Mononuclear cell (primary cell): ENCODE measurements around the gene ANKRD55. TPM values are rescaled to one million over a fixed set of nuclear protein-coding genes. Genes with fewer than 3 reads are reported as not detected.

Experiments
- H3K27me3 ChIP-seq: 2 replicates; pipeline ENCODE4 v1.6.0; 2011; ENCODE audit warnings: low read length, control low read depth; ENCODE audit not compliant: insufficient read depth
- H3K4me1 ChIP-seq: 2 replicates; pipeline ENCODE4 v1.5.1; 2011; ENCODE audit warnings: mild to moderate bottlenecking, low read length, control low read depth; ENCODE audit not compliant: insufficient read depth
- H3K4me3 ChIP-seq: 2 replicates; pipeline ENCODE4 v1.5.1; 2011; ENCODE audit warnings: mild to moderate bottlenecking, low read length, moderate library complexity
- H3K9me3 ChIP-seq: 2 replicates; pipeline ENCODE4 v1.5.1; 2011; ENCODE audit warnings: low read depth, mild to moderate bottlenecking, control low read depth, low read length
- total RNA-seq: library from RNA; depleted of rRNA; stranded (reverse); fragments of >200 nt; gene quantifications from one replicate; pipeline ENCODE4 v1.2.3, GENCODE V29; 2012

ANKRD55 gene
- total RNA-seq, 1 donor, result 8.6 TPM

DNA sequence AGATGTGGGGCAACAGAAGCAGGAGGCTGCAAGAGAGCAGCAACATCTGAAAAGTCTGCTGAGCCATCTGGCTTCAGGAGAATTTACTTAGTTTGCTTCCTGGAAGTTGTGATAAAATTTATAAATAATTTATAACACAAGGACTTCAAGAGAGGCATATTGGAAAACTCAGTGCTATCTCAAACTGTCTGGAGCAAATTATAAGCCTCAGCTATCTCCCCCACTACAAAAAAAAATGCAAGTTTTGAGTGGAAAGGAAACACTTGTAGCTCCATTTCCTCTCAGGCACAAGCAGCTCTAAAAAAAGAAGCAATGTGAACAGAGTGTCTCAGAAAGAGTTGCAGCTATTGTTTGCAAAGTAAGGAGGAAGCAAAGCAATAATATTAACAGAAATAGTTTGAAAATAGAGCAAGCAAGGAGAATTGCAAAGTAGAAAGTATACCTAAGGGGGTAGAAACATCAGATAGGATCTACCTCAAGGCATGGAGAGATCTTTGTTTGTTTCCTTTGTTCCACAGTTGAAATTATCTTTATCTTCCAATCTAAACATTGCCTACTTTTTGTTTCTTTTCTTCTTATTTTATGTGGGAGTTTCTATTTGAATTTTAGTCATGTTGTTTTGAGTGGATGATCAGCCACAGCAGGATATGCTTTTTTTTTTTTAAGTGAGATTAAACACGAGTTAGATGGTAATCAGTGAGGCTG, 182.4 kb downstream of the ANKRD55 start:
- H3K4me3 ChIP-seq, result no peak overlapping the region
- H3K4me1 ChIP-seq, result peaks cover 35% of the 10 kb centered on the region

More for the DNA sequence above, 182.4 kb downstream of the ANKRD55 start:
- Histone ChIP-seq H3K9me3 (no peaks in the 10 kb centered on the region), H3K27me3 (no peaks in the 10 kb centered on the region)

Other genes with a start within 250 kb of the ANKRD55 start
- gene IL6ST, start 238.4 kb downstream of the ANKRD55 start, total RNA-seq, result 458 TPM